HepG2 (cell line): ENCODE measurements around the gene PRSS53. TPM values are rescaled to one million over a fixed set of nuclear protein-coding genes. Genes with fewer than 3 reads are reported as not detected.
A peak's percentile ranks its signal among the peaks of the same experiment; 100 is the strongest.

Source experiments
- ATAC-seq: fragments of 200-7000 bp; cut with Tn5 transposase; 3 replicates; pipeline ENCODE4 v1.9.1; 2020; ENCODE audit warnings: mild to moderate bottlenecking, moderate library complexity
- BruUV-seq: library from RNA; stranded (reverse); fragments of 400-500 nt; replicated peaks from 2 replicates; lab custom pipeline; 2021; lab: Mats Ljungman, UMichigan
- CTCF ChIA-PET: fragments of 300-600 bp; formaldehyde crosslinking; extraction: SDS; loops from one replicate; lab custom pipeline; 2021; ENCODE audit warnings: low total read pairs, inconsistent platforms, low intra/inter-chr PET ratio; lab: Yijun Ruan, JAX
- POLR2A ChIA-PET: fragments of 350-600 bp; sonication (Branson Sonifier 250); formaldehyde crosslinking; loops from one replicate; lab custom pipeline; 2020; ENCODE audit warnings: antibody characterized with exemption, inconsistent platforms; lab: Yijun Ruan, JAX
- DNase-seq: peaks from one replicate; pipeline ENCODE4 v3.0.0-alpha.2; 2015; ENCODE audit warnings: low spot score
- FAIRE-seq: peaks from 3 replicates; lab custom pipeline; 2011; peaks lifted over from hg19 to GRCh38; lab: Jason Lieb, UNC
- H2AFZ ChIP-seq: one replicate; pipeline ENCODE4 v1.6.1; 2011; ENCODE audit warnings: low read length, inconsistent platforms
- H3K27ac ChIP-seq: fragments of 300-600 bp; 3 replicates; pipeline ENCODE4 v1.8.0; 2011; ENCODE audit warnings: mixed run types, mild to moderate bottlenecking, mixed read lengths, low read length, inconsistent platforms; ENCODE audit not compliant: insufficient read depth; ENCODE audit errors: extremely low read length
- H3K27me3 ChIP-seq, 2 experiments: fragments of 200-600 bp in 1 of 2; 2 replicates in 1 of 2; 3 replicates in 1 of 2; pipeline versions ENCODE4 v1.6.0 to v1.8.0; 2011; ENCODE audit warnings: low read length in 2 of 2, mild to moderate bottlenecking in 2 of 2, moderate library complexity in 2 of 2, inconsistent platforms in 1 of 2; ENCODE audit not compliant: insufficient read depth in 2 of 2, control insufficient read depth in 1 of 2
- H3K36me3 ChIP-seq, 2 experiments: fragments of 200-600 bp in 1 of 2; replicated peaks in 1 of 2; 2 replicates in 1 of 2; 3 replicates in 1 of 2; pipeline versions ENCODE4 v1.5.1 to v1.8.0; 2011; ENCODE audit warnings: low read length in 2 of 2, inconsistent platforms in 1 of 2; ENCODE audit not compliant: insufficient read depth in 2 of 2, control insufficient read depth in 1 of 2
- H3K4me1 ChIP-seq: 2 replicates; pipeline ENCODE4 v1.5.1; 2012; ENCODE audit warnings: low read length, inconsistent platforms; ENCODE audit not compliant: insufficient read depth
- H3K4me2 ChIP-seq: 2 replicates; pipeline ENCODE4 v1.6.0; 2011; ENCODE audit warnings: low read depth, low read length, inconsistent platforms
- H3K4me3 ChIP-seq, 3 experiments: fragments of 200-600 bp in 1 of 3; sonication (generic), shearing (Covaris generic) in 1 of 3; replicated peaks in 1 of 3; 2 replicates each; pipeline ENCODE4 v1.5.1; 2011 to 2016; ENCODE audit warnings: low read length in 3 of 3, inconsistent platforms in 2 of 3, low read depth in 2 of 3, mild to moderate bottlenecking in 2 of 3, control low read depth in 1 of 3, mixed read lengths in 1 of 3; ENCODE audit not compliant: insufficient read depth in 1 of 3
- H3K79me2 ChIP-seq: one replicate; pipeline ENCODE4 v1.6.1; 2011; ENCODE audit warnings: low read length, inconsistent platforms; ENCODE audit not compliant: insufficient read depth
- H3K9ac ChIP-seq: 2 replicates; pipeline ENCODE4 v1.6.0; 2011; ENCODE audit warnings: mild to moderate bottlenecking, low read depth, low read length, inconsistent platforms; ENCODE audit not compliant: insufficient read depth
- H3K9me3 ChIP-seq: 2 replicates; pipeline ENCODE4 v1.5.1; 2012; ENCODE audit warnings: mild to moderate bottlenecking, low read length
- H4K20me1 ChIP-seq: 2 replicates; pipeline ENCODE4 v1.6.0; 2011; ENCODE audit warnings: inconsistent platforms, mild to moderate bottlenecking, low read length, moderate library complexity; ENCODE audit not compliant: insufficient read depth
- AGO2 ChIP-seq: fragments of 200-400 bp; formaldehyde crosslinking; optimal IDR thresholded peaks from 2 replicates; pipeline ENCODE3; 2017; ENCODE audit warnings: mild to moderate bottlenecking, low read depth, low read length, moderate library complexity
- CBX5 ChIP-seq: sonication (generic); formaldehyde crosslinking; IDR thresholded peaks from 2 replicates; pipeline ENCODE4 v1.4.0; 2020; ENCODE audit warnings: missing genetic modification reagents, borderline replicate concordance
- CHD2 ChIP-seq: IDR thresholded peaks from 2 replicates; pipeline ENCODE4 v1.6.1; 2011; ENCODE audit warnings: low read depth, low read length, improper control_type of control experiment
- ELF4 ChIP-seq: sonication (generic); formaldehyde crosslinking; IDR thresholded peaks from 2 replicates; pipeline ENCODE4 v1.5.0; 2020; ENCODE audit warnings: missing genetic modification reagents, mild to moderate bottlenecking, moderate library complexity, borderline replicate concordance
- GATAD2A ChIP-seq: IDR thresholded peaks from 2 replicates; pipeline ENCODE4 v1.6.1; 2016
- KAT8 ChIP-seq: IDR thresholded peaks from 2 replicates; pipeline ENCODE4 v1.6.1; 2016; ENCODE audit warnings: missing genetic modification reagents, missing compliant biosample characterization
- MEIS2 ChIP-seq: sonication (generic); formaldehyde crosslinking; IDR thresholded peaks from 2 replicates; pipeline ENCODE4 v1.9.0; 2021; ENCODE audit warnings: mild to moderate bottlenecking, missing genetic modification reagents
- MXD4 ChIP-seq: IDR thresholded peaks from 2 replicates; pipeline ENCODE4 v1.6.1; 2016; ENCODE audit warnings: mild to moderate bottlenecking, missing biosample characterization, missing genetic modification reagents
- RCOR2 ChIP-seq: IDR thresholded peaks from 2 replicates; pipeline ENCODE4 v1.6.1; 2016; ENCODE audit warnings: missing biosample characterization, missing genetic modification reagents
- ZMYM4 ChIP-seq: sonication (generic); formaldehyde crosslinking; IDR thresholded peaks from 2 replicates; pipeline ENCODE4 v1.8.1; 2023; ENCODE audit warnings: mild to moderate bottlenecking, missing genetic modification reagents
- WGBS: methylation state at CpG from one replicate; pipeline ENCODE4 v1.1.6; 2017; ENCODE audit warnings: low lambda C conversion rate; 5-methylcytosine and 5-hydroxymethylcytosine counted together
- in situ Hi-C: cut with HindIII; loops from 2 replicates; pipeline ENCODE4 v1.10.0; 2017; ENCODE audit warnings: low pct_unique_long_range_greater_than_20kb; ENCODE audit not compliant: extremely low pct_ligation_motif_present
- intact Hi-C: fragments of 100-400 bp; cut with micrococcal nuclease; formaldehyde crosslinking; loops from one replicate; pipeline ENCODE4 v1.10.0; 2022; ENCODE audit not compliant: unreplicated experiment
- polyA plus RNA-seq, 8 experiments: library from polyadenylated mRNA; depleted of rRNA in 3 of 8; stranded (reverse) in 7 of 8; unstranded in 1 of 8; fragments of >200 nt; fragmentation: Illumina TruSeq in 4 of 8; extraction: Trizol in 4 of 8; gene quantifications; 2 replicates each; pipeline versions ENCODE4 v1.2.1 to v1.2.3, GENCODE V29; 2011 to 2016; ENCODE audit warnings: low read depth in 4 of 8, missing spikeins in 1 of 8, mixed read lengths in 1 of 8; ENCODE audit not compliant: insufficient read depth in 1 of 8
- total RNA-seq, 5 experiments: library from RNA; depleted of rRNA; stranded (reverse); fragments of >200 nt; fragmentation: Illumina TruSeq; extraction: Trizol; gene quantifications; 2 replicates each; pipeline ENCODE4 v1.2.3, GENCODE V29; 2016; ENCODE audit warnings: low read depth in 1 of 5
- TF ChIP-seq, protein P1 (sequence below): sonication (generic); formaldehyde crosslinking; IDR thresholded peaks from 2 replicates; pipeline ENCODE4 v1.5.0; 2020; ENCODE audit warnings: missing genetic modification reagents, mild to moderate bottlenecking, borderline replicate concordance
- TF ChIP-seq, protein P2 (sequence below): sonication (generic); formaldehyde crosslinking; IDR thresholded peaks from 2 replicates; pipeline ENCODE4 v1.4.0; 2020; ENCODE audit warnings: mild to moderate bottlenecking, missing genetic modification reagents, borderline replicate concordance
- TF ChIP-seq, protein P3 (sequence below): sonication (generic); formaldehyde crosslinking; IDR thresholded peaks from 2 replicates; pipeline ENCODE4 v1.8.0; 2022; ENCODE audit warnings: missing genetic modification reagents, mild to moderate bottlenecking, moderate library complexity, borderline replicate concordance
- TF ChIP-seq, protein P4 (sequence below): sonication (generic); formaldehyde crosslinking; IDR thresholded peaks from 2 replicates; pipeline ENCODE4 v1.5.1; 2020; ENCODE audit warnings: missing genetic modification reagents, mild to moderate bottlenecking, borderline replicate concordance

PRSS53 gene
- total and polyA plus RNA-seq, 2 of the 13 experiments (the other 11 are each of a cell fraction or from before 2014, with no cell fraction given): 2.2 to 7.4 TPM

DNA sequence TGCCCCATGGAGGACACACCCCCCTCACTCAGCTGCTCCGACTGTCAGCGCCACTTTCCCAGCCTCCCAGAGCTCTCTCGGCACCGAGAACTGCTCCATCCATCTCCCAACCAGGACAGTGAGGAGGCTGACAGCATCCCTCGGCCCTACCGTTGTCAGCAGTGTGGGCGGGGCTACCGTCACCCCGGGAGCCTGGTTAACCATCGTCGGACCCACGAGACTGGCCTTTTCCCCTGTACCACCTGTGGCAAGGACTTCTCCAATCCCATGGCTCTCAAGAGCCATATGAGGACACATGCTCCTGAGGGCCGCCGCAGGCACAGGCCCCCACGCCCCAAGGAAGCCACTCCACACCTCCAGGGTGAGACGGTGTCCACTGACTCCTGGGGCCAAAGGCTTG is 12.4 kb downstream of the PRSS53 start (continued):
- TF ChIP-seq, protein P1, sequence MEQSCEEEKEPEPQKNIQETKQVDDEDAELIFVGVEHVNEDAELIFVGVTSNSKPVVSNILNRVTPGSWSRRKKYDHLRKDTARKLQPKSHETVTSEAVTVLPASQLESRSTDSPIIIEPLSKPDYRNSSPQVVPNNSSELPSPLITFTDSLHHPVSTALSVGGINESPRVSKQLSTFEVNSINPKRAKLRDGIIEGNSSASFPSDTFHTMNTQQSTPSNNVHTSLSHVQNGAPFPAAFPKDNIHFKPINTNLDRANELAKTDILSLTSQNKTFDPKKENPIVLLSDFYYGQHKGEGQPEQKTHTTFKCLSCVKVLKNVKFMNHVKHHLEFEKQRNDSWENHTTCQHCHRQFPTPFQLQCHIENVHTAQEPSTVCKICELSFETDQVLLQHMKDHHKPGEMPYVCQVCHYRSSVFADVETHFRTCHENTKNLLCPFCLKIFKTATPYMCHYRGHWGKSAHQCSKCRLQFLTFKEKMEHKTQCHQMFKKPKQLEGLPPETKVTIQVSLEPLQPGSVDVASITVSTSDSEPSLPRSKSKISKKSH: 0 out of 2 replicates have a peak, but pooled peaks have one; percentile 21
- TF ChIP-seq AGO2: peak; percentile 42

DNA sequence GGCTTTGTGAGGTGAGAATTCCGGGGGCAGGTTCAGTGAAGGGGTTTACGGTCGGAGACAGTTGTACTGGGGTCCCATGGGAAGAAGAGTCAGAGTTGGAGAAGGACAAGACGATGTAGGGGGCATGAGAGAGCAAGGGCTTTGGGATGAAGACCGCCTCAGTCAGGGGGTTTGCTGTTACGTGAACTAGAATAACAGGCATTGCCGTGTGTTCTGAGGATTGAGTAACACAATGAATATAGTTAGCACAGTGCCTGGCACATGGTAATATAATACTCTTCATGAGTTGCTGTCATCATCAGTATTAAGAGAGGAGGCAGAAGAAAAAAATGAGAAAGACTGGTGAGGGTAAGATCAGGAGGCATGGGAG is 13.9 kb downstream of the PRSS53 start:
- DNase-seq (no peak), ATAC-seq (no peak), FAIRE-seq (no peak)
- peaks cover 37% of the 10 kb centered on the region for H3K79me2 ChIP-seq
- H3K27ac ChIP-seq: peak overlapping the region; percentile 83
- 3% methylated on average over 7 of the region's 7 CpGs for WGBS
- H3K36me3 ChIP-seq: peaks cover 16 to 33% of the 10 kb centered on the region in 2 experiments; a peak in 4 of 5 replicates
- no peaks in the 10 kb centered on the region for H4K20me1 ChIP-seq
- H2AFZ ChIP-seq: no peak overlapping the region
- POLR2A ChIA-PET: interaction anchor here (1.0 to 2.4 kb wide), 25 partner anchors 10 to 638 kb away, joined by 3 to 56 read pairs (median 7); partner anchors contain the start of genes ARMC5, FUS, HSD3B7 and KAT8
- H3K4me2 ChIP-seq: peak overlapping the region; percentile 93
- in situ Hi-C loops: loop anchor here (5.0 kb wide), 2 partner anchors 42 to 87 kb away; partner anchors contain the start of genes HSD3B7 and STX4
- peak overlapping the region; percentile 88 for H3K9ac ChIP-seq
- peaks cover 22% of the 10 kb centered on the region for H3K4me1 ChIP-seq
- CTCF ChIA-PET: interaction anchor here (1.7 kb wide), 1 partner anchor 89 kb away, joined by 8 read pairs; the partner anchor contains the start of gene HSD3B7
- no peaks in the 10 kb centered on the region for H3K9me3 ChIP-seq
- BruUV-seq: no TSS peak
- intact Hi-C loops: loop anchor here (1.0 to 2.0 kb wide), 4 partner anchors 20 to 77 kb away; partner anchors contain the start of genes STX4 and VKORC1
- peak overlapping the region; percentile 75 to 97 (median 90) for H3K4me3 ChIP-seq
- no peaks in the 10 kb centered on the region; a peak in 1 of 5 replicates for H3K27me3 ChIP-seq
- TF ChIP-seq CHD2 (no peak), GATAD2A (CRISPR knock-in tag) (no peak), MXD4 (CRISPR knock-in tag) (no peak), RCOR2 (CRISPR knock-in tag) (no peak), ZMYM4 (CRISPR knock-in tag) (no peak), ELF4 (CRISPR knock-in tag) (no peak), MEIS2 (CRISPR knock-in tag) (no peak), KAT8 (CRISPR knock-in tag) (no peak), CBX5 (CRISPR knock-in tag) (no peak)
- TF ChIP-seq, protein P2, sequence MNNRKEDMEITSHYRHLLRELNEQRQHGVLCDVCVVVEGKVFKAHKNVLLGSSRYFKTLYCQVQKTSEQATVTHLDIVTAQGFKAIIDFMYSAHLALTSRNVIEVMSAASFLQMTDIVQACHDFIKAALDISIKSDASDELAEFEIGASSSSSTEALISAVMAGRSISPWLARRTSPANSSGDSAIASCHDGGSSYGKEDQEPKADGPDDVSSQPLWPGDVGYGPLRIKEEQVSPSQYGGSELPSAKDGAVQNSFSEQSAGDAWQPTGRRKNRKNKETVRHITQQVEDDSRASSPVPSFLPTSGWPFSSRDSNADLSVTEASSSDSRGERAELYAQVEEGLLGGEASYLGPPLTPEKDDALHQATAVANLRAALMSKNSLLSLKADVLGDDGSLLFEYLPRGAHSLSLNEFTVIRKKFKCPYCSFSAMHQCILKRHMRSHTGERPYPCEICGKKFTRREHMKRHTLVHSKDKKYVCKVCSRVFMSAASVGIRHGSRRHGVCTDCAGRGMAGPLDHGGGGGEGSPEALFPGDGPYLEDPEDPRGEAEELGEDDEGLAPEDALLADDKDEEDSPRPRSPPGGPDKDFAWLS (CRISPR knock-in tag): no peak
- TF ChIP-seq, protein P3, sequence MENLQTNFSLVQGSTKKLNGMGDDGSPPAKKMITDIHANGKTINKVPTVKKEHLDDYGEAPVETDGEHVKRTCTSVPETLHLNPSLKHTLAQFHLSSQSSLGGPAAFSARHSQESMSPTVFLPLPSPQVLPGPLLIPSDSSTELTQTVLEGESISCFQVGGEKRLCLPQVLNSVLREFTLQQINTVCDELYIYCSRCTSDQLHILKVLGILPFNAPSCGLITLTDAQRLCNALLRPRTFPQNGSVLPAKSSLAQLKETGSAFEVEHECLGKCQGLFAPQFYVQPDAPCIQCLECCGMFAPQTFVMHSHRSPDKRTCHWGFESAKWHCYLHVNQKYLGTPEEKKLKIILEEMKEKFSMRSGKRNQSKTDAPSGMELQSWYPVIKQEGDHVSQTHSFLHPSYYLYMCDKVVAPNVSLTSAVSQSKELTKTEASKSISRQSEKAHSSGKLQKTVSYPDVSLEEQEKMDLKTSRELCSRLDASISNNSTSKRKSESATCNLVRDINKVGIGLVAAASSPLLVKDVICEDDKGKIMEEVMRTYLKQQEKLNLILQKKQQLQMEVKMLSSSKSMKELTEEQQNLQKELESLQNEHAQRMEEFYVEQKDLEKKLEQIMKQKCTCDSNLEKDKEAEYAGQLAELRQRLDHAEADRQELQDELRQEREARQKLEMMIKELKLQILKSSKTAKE (CRISPR knock-in tag): no peak
- TF ChIP-seq, protein P4, sequence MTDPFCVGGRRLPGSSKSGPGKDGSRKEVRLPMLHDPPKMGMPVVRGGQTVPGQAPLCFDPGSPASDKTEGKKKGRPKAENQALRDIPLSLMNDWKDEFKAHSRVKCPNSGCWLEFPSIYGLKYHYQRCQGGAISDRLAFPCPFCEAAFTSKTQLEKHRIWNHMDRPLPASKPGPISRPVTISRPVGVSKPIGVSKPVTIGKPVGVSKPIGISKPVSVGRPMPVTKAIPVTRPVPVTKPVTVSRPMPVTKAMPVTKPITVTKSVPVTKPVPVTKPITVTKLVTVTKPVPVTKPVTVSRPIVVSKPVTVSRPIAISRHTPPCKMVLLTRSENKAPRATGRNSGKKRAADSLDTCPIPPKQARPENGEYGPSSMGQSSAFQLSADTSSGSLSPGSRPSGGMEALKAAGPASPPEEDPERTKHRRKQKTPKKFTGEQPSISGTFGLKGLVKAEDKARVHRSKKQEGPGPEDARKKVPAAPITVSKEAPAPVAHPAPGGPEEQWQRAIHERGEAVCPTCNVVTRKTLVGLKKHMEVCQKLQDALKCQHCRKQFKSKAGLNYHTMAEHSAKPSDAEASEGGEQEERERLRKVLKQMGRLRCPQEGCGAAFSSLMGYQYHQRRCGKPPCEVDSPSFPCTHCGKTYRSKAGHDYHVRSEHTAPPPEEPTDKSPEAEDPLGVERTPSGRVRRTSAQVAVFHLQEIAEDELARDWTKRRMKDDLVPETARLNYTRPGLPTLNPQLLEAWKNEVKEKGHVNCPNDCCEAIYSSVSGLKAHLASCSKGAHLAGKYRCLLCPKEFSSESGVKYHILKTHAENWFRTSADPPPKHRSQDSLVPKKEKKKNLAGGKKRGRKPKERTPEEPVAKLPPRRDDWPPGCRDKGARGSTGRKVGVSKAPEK (CRISPR knock-in tag): no peak
